ENCODE data around the gene ACSL4.
A peak's percentile ranks its signal among the peaks of the same experiment; 100 is the strongest.
"Not testable (repeated sequence)": the region's sequence is repeated elsewhere in the genome, so short reads cannot be mapped to it uniquely, and the experiment has no call there.

Gene ACSL4

GRCh38 chrX:109732807-109733612, at the start of gene ACSL4:
TSS of gene ACSL4 (minus strand) at chrX:109733257. CDS start at chrX:109683363, 49,894 bp downstream.
- peak; percentile 89 for DNase-seq

- DNase-seq: no peak
Measured at GRCh38 chrX:109777749-109778148, 44.7 kb upstream of the ACSL4 start.

- no peak for DNase-seq
Measured at GRCh38 chrX:109776986-109777385, 43.9 kb upstream of the ACSL4 start.

- no peak for DNase-seq
Measured at GRCh38 chrX:109776432-109776831, 43.4 kb upstream of the ACSL4 start.

- DNase-seq: no peak
Measured at GRCh38 chrX:109775386-109775785, 42.3 kb upstream of the ACSL4 start.

GRCh38 chrX:109774706-109775105, 41.6 kb upstream of the ACSL4 start:
- peak; percentile 79 for DNase-seq

GRCh38 chrX:109774136-109774535, 41.1 kb upstream of the ACSL4 start:
- peak; percentile 27 for DNase-seq

- no peak for DNase-seq
Measured at GRCh38 chrX:109773374-109773773, 40.3 kb upstream of the ACSL4 start.

GRCh38 chrX:109770780-109771179, 37.7 kb upstream of the ACSL4 start:
- no peak for DNase-seq

- DNase-seq: no peak
Measured at GRCh38 chrX:109760922-109761250, 27.8 kb upstream of the ACSL4 start.

- peak; percentile 2 for DNase-seq
Measured at GRCh38 chrX:109760209-109760921, 27.3 kb upstream of the ACSL4 start.

- DNase-seq: no peak
Measured at GRCh38 chrX:109753256-109753655, 20.2 kb upstream of the ACSL4 start.

GRCh38 chrX:109751698-109752097, 18.6 kb upstream of the ACSL4 start:
- DNase-seq: no peak

GRCh38 chrX:109749207-109749606, 16.1 kb upstream of the ACSL4 start:
- DNase-seq: no peak

- DNase-seq: no peak
Measured at GRCh38 chrX:109747681-109748080, 14.6 kb upstream of the ACSL4 start.

GRCh38 chrX:109742722-109743121, 9.7 kb upstream of the ACSL4 start:
- DNase-seq: no peak

- not testable (repeated sequence) for DNase-seq
Measured at GRCh38 chrX:109740896-109741295, 7.8 kb upstream of the ACSL4 start.

GRCh38 chrX:109740433-109740809, 7.4 kb upstream of the ACSL4 start:
- DNase-seq: no peak

- no peak for DNase-seq
Measured at GRCh38 chrX:109739625-109740432, 6.8 kb upstream of the ACSL4 start.

GRCh38 chrX:109735202-109735744, 2.2 kb upstream of the ACSL4 start:
- no peak for DNase-seq

GRCh38 chrX:109733613-109734083, 591 bp upstream of the ACSL4 start:
- DNase-seq: no peak

- peak; percentile 79 for DNase-seq
Measured at GRCh38 chrX:109732017-109732801, 848 bp downstream of the ACSL4 start.

Measured in fibroblast of skin of right biceps (primary cell).